ENCODE measurements around the gene COL4A5. TPM values are rescaled to one million over a fixed set of nuclear protein-coding genes. Genes with fewer than 3 reads are reported as not detected.
"Not testable (repeated sequence)": the region's sequence is repeated elsewhere in the genome, so short reads cannot be mapped to it uniquely, and the experiment has no call there.

COL4A5 gene
- total RNA-seq (2014; rRNA removed; shearing (Covaris generic)), result 4.8 and 5.5 TPM in 2 replicates
- 3.9 and 6.2 TPM in 2 replicates for polyA plus RNA-seq (2015; cell fraction: cytosol; rRNA removed)
- 24.8 and 72.8 TPM in 2 replicates for polyA plus RNA-seq (2015; cell fraction: nucleus; rRNA removed)

DNA sequence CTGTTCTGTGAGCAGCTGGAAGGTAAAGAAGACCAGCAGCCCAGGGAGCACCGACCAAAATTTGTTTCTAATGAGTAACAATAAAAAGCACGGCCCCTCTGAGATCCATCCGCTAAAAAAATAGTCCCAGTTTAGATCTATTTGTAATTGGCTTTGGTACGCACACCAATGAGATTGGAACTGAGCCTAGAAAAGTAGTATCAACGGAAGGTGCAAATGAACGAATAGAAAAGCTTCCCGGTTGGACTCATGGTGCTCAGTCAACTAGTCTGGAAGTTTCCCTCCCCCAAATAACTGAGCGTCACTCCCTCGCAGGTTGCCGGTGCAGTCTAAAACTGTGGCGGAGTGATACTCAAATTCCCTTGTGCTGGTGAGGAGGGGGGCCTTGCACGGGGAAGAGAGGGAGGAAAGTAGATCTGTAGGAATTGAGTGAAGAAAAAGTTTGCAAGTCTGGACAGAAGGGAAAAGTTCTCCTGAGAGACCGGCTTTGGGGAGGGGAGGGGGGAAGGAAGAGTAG lies at the start of gene COL4A5:
COL4A5 (plus strand) TSS at position 413 of the 517 bp plus-strand sequence. CDS start 288 bp downstream, outside the sequence.
- peak; percentile 83 for DNase-seq (ENCODE audit: low read depth, low spot score)
- in situ Hi-C loops (cut with HindIII; ENCODE audit: low pct_unique_long_range_greater_than_20kb, low sequenced_read_pairs), result no loop called here

DNA sequence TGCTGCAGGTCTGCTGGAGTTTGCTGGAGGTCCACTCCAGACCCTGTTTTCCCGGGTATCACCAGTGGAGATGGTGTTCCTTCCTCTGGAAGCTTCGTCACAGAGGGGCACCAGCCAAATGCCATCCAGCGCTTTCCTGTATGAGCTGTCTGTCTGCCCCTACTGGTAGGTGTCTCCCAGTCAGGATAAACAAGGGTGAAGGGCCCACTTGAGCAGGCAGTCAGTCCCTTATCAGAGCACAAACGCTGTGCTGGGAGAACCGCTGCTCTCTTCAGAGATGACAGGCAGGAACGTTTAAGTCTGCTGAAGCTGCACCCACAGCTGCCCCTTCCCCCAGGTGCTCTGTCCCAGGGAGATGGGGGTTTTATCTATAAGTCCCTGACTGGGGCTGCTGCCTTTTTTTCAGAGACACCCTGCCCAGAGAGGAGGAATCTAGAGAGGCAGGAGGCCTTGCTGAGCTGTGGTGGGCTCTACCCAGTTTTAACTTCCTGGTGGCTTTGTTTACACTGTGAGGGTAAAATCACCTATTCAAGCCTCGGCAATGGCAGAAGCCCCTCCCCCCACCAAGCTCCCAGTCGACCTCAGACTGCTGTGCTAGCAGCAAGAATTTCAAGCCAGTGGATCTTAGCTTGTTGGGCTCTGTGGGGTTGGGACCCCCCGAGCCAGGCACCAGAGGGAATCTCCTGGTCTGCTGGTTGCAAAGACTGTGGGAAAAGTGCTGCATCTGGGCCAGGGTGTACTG lies 48.5 kb upstream of the COL4A5 start:
- DNase-seq (ENCODE audit: low read depth, low spot score); in situ Hi-C loops (cut with HindIII; ENCODE audit: low pct_unique_long_range_greater_than_20kb, low sequenced_read_pairs): not testable (repeated sequence)

DNA sequence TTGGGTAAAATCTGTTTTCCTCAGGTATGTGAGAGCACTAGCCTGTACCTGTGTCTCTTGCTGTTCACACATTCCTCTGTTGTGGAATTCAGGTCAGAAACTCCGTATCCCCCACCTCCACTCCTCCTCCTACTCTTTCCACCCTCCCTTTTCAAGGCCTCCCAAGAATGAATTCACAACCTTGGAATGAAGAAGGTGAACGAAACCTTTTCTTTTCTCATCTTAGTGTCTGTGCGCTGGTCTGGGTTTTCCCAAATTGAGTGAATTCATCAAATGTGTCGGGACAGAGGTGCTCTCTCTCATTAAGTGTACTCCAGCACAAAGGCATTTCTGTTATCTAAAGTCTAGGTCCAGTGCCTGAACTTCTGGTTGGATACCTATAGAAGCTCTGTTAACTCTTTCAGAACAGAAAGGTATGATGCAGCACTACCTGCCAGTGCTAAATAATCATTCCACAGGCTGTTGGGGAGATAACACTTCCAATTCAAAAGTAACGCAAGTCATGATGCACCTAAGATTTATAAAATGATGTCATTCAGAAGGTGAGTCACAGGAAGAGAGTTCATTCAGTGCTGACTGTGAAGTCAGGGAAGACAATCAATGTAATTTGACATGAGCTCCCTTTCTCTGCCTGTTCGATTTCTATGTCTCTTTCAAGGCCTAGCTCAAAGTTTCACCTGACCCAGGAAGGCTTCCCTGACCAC lies 43.3 kb upstream of the COL4A5 start:
- no peak for DNase-seq (ENCODE audit: low read depth, low spot score)
- in situ Hi-C loops (cut with HindIII; ENCODE audit: low pct_unique_long_range_greater_than_20kb, low sequenced_read_pairs), result no loop called here

DNA sequence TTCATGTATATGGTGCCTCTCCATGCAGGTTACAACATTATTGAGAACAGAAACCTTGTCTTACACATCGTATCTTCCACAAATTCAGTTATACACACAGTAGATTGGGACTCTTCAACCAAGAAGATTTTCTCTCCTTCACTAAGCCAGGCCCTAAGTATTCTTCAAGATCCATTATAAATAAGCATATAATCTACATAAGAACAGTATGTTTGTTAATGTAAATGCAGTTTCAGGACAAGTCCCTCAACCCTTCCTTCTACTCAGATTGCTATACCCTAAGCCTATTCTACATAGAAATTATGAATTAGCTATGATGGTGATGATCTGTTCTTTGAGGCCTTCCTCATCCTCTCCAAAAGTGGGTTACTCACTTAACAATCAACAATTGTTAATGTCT lies 42.7 kb upstream of the COL4A5 start:
- in situ Hi-C loops (cut with HindIII; ENCODE audit: low pct_unique_long_range_greater_than_20kb, low sequenced_read_pairs), result no loop called here
- DNase-seq (ENCODE audit: low read depth, low spot score), result no peak

DNA sequence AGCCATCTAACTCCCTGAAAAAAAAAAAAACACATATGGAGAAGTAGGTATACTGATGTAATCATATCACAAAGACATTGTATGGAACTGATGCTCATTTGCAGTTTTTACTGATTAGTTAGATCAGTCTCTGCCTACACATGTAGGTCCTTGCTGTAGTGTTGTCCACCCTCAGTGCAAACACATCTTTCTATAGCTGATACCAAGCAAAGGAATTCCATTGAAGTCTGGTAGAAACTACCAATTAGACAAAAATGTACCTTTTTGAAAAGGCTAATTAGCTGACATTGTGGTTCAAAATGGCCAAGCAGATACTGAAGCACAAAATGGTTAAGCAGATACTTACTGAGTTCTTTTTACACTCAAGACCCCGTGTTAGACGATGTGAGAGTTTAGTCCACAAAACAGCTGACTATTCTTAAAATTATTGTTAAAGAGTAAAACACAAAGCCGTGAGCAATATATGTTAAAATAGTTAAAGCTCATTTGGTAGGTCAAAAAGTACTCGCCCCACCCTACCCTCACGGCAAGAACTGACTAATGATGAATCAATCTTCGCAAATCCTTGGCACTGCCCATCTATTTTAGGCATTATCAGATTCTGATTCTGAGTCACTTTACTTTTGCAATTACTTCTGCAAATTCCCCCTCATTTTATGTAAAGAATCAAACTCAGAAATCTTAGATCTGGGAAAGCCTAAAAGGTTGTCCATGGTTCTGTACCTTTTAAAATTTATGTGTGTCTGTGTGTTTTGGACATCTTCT lies 41.8 kb upstream of the COL4A5 start:
- no peak for DNase-seq (ENCODE audit: low read depth, low spot score)
- in situ Hi-C loops (cut with HindIII; ENCODE audit: low pct_unique_long_range_greater_than_20kb, low sequenced_read_pairs), result no loop called here

DNA sequence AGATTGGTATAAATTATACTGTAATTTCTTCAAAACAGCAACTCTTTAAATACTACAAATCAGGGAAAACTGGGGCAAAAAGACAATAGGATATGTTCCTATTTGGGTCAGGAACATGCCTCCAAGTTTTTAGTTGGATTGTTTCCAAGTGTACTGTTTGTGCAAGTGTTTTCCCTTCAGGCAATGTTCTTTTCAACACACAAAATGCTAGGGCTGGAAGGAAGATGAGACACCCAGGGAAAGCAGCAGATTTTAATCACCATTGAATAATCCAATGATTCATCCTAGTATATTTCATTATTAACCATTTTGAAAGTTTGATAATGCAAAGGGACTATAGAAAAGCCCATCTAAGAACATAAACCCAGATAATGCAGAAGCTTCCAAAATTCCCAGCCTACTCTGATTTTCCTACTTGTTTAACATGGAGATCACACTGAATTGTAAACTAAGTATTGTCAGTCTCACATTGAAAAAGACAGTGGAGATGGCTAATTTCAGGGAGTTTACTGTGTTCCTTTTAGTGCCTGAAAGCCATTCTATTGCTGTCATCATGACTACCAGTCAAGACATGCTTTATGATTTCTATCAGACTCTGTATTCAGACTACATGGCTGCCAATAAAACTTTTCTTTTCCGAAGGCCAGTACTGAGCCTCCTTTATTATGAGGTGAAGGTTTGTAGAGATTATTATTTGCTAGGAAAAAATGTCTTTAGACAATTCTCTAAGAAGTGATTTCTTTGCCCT lies 40.0 kb upstream of the COL4A5 start:
- in situ Hi-C loops (cut with HindIII; ENCODE audit: low pct_unique_long_range_greater_than_20kb, low sequenced_read_pairs), result no loop called here
- no peak for DNase-seq (ENCODE audit: low read depth, low spot score)

DNA sequence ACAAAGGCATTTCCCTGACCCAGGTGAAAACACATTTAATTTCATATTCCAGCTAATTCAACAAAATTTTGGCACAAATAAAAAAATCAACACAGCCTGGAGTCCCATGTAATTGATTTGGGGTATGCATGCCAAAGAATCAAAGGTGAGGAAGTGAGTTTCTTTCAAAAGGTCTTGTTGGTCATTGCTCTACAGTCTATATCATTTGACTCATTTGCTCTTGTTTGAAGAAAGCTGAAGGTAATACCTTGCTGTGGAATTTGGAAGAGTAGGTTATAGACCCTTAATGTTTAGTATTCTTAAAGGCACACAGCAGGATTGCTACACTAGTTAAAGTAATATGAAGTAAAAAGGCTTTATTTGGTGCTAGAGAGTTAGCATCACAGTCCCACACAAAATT lies 26.9 kb upstream of the COL4A5 start:
- DNase-seq (ENCODE audit: low read depth, low spot score), result no peak
- in situ Hi-C loops (cut with HindIII; ENCODE audit: low pct_unique_long_range_greater_than_20kb, low sequenced_read_pairs), result no loop called here

DNA sequence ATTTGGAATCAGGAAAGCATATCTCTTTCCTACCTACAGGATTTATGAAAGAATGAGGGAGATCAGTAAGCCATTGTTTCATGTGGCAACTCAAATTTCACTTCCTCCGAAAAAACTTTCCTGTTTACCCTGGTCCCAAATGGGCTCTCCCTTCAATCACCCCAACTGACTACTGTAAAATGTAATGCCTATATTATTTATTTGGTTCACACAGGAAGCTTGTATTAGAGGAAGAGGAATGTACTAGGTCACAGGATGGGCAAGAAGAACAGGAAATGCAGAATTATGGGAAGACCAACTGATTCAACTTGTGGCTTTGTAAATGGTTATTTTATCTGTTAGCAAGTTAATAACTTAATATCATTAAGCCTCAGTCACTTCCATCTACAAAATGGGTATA lies 24.5 kb upstream of the COL4A5 start:
- in situ Hi-C loops (cut with HindIII; ENCODE audit: low pct_unique_long_range_greater_than_20kb, low sequenced_read_pairs), result no loop called here
- DNase-seq (ENCODE audit: low read depth, low spot score), result no peak

DNA sequence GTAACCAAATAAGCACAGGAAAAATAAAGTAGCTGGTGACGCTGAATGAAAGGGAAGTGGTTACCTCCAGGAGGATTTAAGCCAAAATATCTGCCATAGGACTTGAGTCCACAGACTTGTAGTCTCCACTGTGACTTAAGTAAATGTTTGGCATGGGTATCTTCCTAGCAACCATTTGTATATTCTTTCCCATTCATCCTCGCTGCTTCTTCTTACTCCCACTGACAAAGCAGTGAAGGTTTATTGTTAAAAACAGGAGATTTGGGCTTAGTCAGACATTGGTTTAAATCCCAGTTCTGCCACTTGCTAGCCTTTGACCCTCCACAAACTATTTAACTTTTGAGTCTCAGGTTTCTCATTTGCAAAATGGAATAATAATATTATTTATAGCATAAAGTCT lies 23.7 kb upstream of the COL4A5 start:
- in situ Hi-C loops (cut with HindIII; ENCODE audit: low pct_unique_long_range_greater_than_20kb, low sequenced_read_pairs), result no loop called here

DNA sequence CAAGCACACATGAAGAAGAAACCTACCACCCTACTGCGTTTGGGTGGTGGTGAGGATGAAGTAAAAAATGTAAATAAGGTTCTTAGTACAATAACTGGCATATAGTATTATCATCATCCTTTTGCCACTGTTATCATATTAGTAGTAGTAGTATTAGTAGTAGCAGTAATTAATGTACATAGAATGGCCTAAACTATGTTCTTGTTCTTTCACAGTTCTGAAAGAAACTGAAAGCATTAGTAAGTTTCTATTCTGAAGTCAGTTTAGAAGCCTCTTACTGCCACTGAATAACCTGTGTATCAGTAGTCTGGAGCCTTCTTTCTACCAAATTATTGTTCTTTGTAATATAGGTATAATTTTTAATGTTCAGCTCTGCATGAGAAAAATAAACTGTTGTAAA lies 22.4 kb upstream of the COL4A5 start:
- in situ Hi-C loops (cut with HindIII; ENCODE audit: low pct_unique_long_range_greater_than_20kb, low sequenced_read_pairs), result no loop called here
- no peak for DNase-seq (ENCODE audit: low read depth, low spot score)

More for the DNA sequence above, 23.7 kb upstream of the COL4A5 start:
- no peak for DNase-seq (ENCODE audit: low read depth, low spot score)

DNA sequence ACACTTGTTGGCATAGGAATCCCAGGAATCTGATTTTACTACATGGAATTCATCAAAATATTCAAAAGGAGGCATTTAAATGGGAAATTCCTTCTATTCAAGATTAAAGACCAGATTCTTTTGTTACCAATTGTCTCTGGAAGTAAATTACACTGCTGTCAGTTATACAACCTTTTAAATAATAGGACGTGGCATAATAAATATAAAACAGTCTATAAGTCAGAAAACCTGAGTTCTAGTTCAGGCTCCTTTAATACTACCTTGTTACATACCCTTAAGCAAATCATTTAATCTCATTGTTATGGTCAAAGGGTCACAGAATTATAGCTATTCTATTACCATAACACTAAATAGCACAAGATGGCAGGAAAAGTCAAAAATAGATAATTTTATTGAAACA lies 20.2 kb upstream of the COL4A5 start:
- DNase-seq (ENCODE audit: low read depth, low spot score), result no peak
- in situ Hi-C loops (cut with HindIII; ENCODE audit: low pct_unique_long_range_greater_than_20kb, low sequenced_read_pairs), result no loop called here

DNA sequence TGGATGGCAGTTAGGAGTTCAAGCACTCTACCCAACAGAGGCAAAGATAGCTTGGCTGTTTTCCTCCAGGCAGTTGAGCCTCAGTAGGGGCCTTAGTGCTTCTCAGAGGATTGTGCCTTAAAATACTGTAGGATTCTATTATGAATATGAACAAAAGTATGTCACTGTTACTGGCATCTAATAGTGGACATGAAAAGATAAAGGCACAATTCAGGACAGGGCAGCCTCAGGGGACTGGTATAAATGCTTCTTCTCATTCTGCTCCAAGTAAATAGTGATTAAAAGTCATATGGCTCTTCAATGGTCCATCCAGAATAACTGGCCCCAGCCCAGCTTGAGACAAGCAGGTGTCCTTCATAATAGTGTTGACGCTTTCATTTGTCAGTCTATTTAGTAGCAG lies 19.2 kb upstream of the COL4A5 start:
- peak; percentile 66 for DNase-seq (ENCODE audit: low read depth, low spot score)
- in situ Hi-C loops (cut with HindIII; ENCODE audit: low pct_unique_long_range_greater_than_20kb, low sequenced_read_pairs), result no loop called here

DNA sequence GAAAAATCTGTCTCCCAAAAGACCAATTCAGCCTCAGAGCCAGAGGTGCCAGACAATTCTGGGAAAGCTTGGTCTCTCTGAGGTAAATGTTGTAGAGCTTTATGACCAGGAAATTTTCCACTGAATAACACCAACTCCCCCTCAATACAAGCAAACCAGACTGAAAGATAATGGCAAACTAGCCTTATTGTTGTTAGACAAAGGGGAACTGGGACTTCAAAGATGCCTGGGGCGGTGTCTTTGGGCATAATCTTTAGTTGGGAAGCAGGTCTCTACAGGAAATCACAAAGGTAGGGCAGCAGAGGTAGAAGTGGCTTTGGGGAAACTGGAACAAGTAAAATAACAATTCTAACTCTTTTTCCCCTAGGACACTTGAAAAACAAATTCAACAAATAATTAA lies 13.4 kb upstream of the COL4A5 start:
- in situ Hi-C loops (cut with HindIII; ENCODE audit: low pct_unique_long_range_greater_than_20kb, low sequenced_read_pairs), result no loop called here
- no peak for DNase-seq (ENCODE audit: low read depth, low spot score)

DNA sequence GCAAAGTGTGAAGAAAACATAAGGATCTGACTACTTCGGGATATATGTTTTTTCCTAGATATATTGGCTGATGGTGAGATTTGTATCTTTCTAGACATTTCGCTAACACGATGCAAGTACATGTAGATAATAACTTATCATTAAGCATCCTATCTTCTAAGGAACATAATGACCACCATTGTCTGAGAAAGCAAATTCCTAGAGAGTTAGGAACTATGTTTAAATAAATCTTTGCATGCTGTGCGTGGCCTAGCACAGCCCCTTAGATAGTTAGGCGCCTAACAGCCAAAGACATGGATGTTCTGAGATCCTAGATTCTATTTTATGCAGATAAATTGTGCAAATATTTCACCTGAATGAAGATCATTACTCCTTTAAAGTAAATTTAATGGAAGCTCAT lies 4.4 kb upstream of the COL4A5 start:
- in situ Hi-C loops (cut with HindIII; ENCODE audit: low pct_unique_long_range_greater_than_20kb, low sequenced_read_pairs), result no loop called here
- DNase-seq (ENCODE audit: low read depth, low spot score), result no peak

DNA sequence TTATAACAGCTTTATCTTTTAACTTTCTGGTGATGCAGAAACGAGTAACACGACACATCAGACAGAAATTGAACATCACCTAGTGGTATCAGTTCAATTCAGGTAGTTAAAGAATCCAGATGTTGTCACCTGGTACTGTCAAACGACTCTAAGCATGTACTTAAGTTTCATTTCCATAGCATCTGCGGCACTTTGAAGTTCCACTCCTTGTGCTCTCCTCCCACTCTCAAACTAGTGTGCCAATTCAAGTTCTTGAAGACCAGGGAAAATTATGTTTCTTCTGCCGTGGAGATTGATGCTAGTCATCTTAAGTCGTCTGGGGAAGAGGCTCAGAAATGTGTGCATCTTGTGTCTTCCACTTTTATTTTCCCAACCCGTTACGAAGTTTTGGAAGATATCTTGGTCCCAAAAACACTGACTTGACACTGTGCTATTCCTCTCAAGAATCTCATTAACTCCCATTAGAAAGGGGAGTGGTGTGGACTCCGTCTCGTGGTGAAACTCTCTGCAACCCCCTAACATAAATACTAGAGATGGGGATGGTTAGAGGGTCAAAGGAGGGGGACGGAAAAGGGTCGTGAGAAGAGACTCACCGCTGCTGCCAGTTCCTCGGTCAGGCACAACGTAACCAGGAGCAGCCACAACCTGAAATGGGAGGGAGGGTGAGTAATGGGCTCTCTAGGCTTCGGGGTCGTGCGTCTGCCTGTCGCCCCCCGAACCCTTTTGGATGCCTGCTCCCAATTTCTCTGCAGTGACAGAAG lies 2.1 kb upstream of the COL4A5 start:
- DNase-seq (ENCODE audit: low read depth, low spot score), result no peak
- in situ Hi-C loops (cut with HindIII; ENCODE audit: low pct_unique_long_range_greater_than_20kb, low sequenced_read_pairs), result no loop called here

DNA sequence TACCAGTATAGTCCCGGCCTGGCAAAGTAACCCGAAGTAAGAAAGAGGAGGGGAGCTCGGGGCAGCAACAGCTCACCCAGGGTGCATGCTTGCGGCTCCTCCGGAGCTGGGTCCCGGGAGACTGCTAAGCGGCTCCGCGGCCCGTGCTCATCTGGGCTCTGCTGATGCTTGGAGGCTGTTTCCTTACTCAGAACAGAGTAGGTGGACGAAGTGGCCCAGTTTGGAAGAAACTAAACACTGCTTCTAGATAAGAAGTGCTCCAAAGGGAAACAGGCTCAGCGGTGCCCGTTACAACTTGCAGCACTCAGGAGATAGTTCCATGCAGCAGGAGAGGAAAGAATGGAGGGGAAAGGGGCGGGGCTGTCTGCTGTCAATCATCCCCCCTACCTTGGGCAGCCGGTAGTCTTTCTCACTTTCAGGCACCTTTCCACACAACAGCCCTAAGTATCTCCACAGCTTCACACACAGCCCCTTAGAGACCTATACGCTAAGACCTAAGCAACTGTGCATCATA lies 1.5 kb upstream of the COL4A5 start, which contains the start of gene COL4A6:
COL4A6 (minus strand) TSS at position 313 of the 514 bp plus-strand sequence; CDS start at position 87, 226 bp downstream.
- no peak for DNase-seq (ENCODE audit: low read depth, low spot score)
- in situ Hi-C loops (cut with HindIII; ENCODE audit: low pct_unique_long_range_greater_than_20kb, low sequenced_read_pairs), result no loop called here
